ENCODE data around the gene NLGN2.
A peak's percentile ranks its signal among the peaks of the same experiment; 100 is the strongest.

Gene NLGN2

GRCh38 chr17:7466639-7467341 lies 59.1 kb downstream of the NLGN2 start:
- no peak for TF ChIP-seq GABPA (IDR thresholded peaks at IDR 0.05; ENCODE audit: low read depth)
- no peak for TF ChIP-seq POLR2AphosphoS5 (IDR thresholded peaks at IDR 0.05; ENCODE audit: low read depth)
- no peak for TF ChIP-seq CTCF (IDR thresholded peaks at IDR 0.05; ENCODE audit: insufficient read depth, low read length)
- TF ChIP-seq REST (IDR thresholded peaks at IDR 0.05; ENCODE audit: insufficient replicate concordance, low read depth): no peak
- TF ChIP-seq SPI1 (IDR thresholded peaks at IDR 0.05; ENCODE audit: borderline replicate concordance, low read depth): no peak
- no peaks in the 10 kb centered on the region for H3K27me3 ChIP-seq (ENCODE audit: insufficient read depth, poor library complexity, severe bottlenecking)
- H3K27ac ChIP-seq (replicated peaks): peak overlapping the region; percentile 22; the same call in 1 of the 2 replicates
- peak in 1 of 2 experiments; percentile 11 for DNase-seq (ENCODE audit: low read depth in 1 of 2, low spot score in 1 of 2)
- no peak overlapping the region for H3K4me3 ChIP-seq (replicated peaks; ENCODE audit: insufficient read depth, low read length)

GRCh38 chr17:7467498-7467897 lies 59.9 kb downstream of the NLGN2 start:
- H3K4me3 ChIP-seq (replicated peaks; ENCODE audit: insufficient read depth, low read length): no peak overlapping the region
- H3K27ac ChIP-seq (replicated peaks): no peak overlapping the region
- H3K27me3 ChIP-seq (ENCODE audit: insufficient read depth, poor library complexity, severe bottlenecking): no peaks in the 10 kb centered on the region
- TF ChIP-seq CTCF (IDR thresholded peaks at IDR 0.05; ENCODE audit: insufficient read depth, low read length) (no peak), REST (IDR thresholded peaks at IDR 0.05; ENCODE audit: insufficient replicate concordance, low read depth) (no peak), SPI1 (IDR thresholded peaks at IDR 0.05; ENCODE audit: borderline replicate concordance, low read depth) (no peak), GABPA (IDR thresholded peaks at IDR 0.05; ENCODE audit: low read depth) (no peak), POLR2AphosphoS5 (IDR thresholded peaks at IDR 0.05; ENCODE audit: low read depth) (no peak)
- DNase-seq (ENCODE audit: low read depth in 1 of 2, low spot score in 1 of 2): no peak

- Histone ChIP-seq H3K4me3 (replicated peaks; ENCODE audit: insufficient read depth, low read length) (no peak overlapping the region), H3K27me3 (ENCODE audit: insufficient read depth, poor library complexity, severe bottlenecking) (no peaks in the 10 kb centered on the region), H3K27ac (replicated peaks) (no peak overlapping the region)
- no peak for DNase-seq (ENCODE audit: low read depth in 1 of 2, low spot score in 1 of 2)
- TF ChIP-seq REST (IDR thresholded peaks at IDR 0.05; ENCODE audit: insufficient replicate concordance, low read depth) (no peak), CTCF (IDR thresholded peaks at IDR 0.05; ENCODE audit: insufficient read depth, low read length) (no peak), GABPA (IDR thresholded peaks at IDR 0.05; ENCODE audit: low read depth) (no peak), POLR2AphosphoS5 (IDR thresholded peaks at IDR 0.05; ENCODE audit: low read depth) (no peak), SPI1 (IDR thresholded peaks at IDR 0.05; ENCODE audit: borderline replicate concordance, low read depth) (no peak)
Observed at GRCh38 chr17:7468290-7468689, 60.6 kb downstream of the NLGN2 start.

Measured in HL-60 (cell line).